Epithelial cell of proximal tubule (primary cell): ENCODE results near the gene PLCB1. TPM values are rescaled to one million over a fixed set of nuclear protein-coding genes. Genes with fewer than 3 reads are reported as not detected.

ENCODE experiments used
- DNase-seq: peaks from one replicate; pipeline ENCODE4 v3.0.0-alpha.2; 2011; ENCODE audit warnings: low read depth
- H3K4me3 ChIP-seq: 2 replicates; pipeline ENCODE4 v1.5.1; 2011; ENCODE audit warnings: low read depth, mild to moderate bottlenecking, low read length
- CTCF ChIP-seq: conservative IDR thresholded peaks from 2 replicates; pipeline ENCODE4 v1.5.1; 2012; ENCODE audit warnings: low read depth, mild to moderate bottlenecking, low read length
- total RNA-seq: library from RNA; depleted of rRNA; stranded (reverse); fragments of >200 nt; gene quantifications from 2 replicates; pipeline ENCODE4 v1.2.3, GENCODE V29; 2015

Gene PLCB1
- total RNA-seq, 1 donor from 2014 or later, result 2.2 TPM

DNA sequence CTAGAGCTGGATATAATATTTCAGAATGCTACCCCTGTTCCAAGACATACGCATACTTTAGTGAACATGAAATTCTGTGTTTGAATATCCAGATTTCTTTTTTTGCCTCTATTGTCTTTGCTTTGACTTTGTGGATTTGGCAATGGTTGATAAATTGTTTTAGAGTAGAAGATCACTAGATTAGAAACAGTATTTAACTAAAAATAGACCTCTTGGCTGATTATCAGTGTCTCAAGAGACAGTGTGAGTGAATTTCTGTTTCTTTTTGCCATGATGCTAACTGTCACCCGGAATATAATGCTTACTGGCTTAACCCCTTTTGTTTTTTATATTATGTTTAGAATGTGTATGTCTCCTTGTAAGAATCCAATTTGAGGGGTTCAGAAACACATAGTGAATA lies 102.5 kb downstream of the PLCB1 start:
- TF ChIP-seq CTCF, result no peak
- H3K4me3 ChIP-seq, result no peak overlapping the region
- no peak for DNase-seq

- no peak overlapping the region for H3K4me3 ChIP-seq
- no peak for DNase-seq
- TF ChIP-seq CTCF, result no peak
These were observed 110.0 kb downstream of the PLCB1 start for GRCh38 chr20:8242066-8242465.

DNA sequence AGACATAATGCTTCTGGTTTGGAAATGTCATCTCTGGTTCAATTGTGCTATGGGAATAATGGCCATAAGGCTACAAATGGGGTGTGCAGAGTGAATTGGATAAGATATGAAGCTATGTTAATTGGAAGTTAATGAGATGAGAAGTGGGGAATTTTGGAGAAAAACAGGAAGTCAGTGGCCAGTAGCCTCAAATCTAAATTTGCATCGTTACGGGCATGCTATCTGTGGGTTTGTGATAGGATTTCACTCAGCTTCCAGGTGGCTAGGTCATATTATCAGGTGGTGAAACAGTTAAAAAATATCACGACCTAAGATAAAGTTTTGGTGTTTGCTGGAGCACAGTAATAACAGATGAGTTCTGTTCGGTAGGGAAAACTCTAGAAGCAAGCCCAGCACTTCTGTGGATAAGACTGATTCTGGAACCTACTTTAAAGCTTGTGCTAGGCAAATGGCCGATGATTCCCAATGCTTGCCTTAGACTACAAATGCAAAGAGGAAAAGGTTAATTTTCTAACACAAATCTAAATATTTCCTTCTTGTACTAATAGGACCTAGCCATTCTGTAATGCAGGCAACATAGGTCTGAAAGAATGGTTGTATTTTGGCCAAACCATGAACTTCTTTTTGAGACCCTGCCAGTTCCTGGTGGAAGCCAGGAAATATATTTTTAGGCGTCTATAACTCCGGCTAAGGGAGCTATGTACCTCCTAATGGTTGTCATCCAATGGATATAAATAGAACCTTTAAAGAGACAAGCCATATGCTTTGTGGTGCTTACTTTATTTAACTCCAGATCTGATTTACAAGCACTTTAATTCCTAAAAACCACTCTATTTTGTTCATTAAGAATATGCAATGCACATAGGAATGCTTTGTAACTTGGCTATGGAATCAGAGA lies 111.0 kb downstream of the PLCB1 start:
- no peak overlapping the region for H3K4me3 ChIP-seq
- TF ChIP-seq CTCF, result no peak
- no peak for DNase-seq

DNA sequence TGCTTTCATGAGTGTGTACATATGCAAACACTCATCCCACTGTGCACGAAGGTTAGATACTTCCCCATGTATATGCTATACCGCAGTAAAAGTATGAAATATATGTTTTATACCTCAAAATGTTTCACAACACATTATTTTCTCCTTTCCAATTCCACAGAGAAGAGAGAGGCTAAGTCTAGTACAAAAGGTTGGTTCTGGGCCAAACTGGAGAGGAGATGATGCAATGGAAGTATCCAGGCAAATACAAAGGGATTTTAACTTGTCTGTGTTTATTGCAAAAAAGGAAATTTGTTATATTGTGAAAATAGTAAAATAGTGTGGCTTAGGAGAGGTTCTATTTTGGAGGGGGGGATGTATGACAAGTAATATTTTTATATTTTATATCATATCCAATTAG lies 112.6 kb downstream of the PLCB1 start:
- DNase-seq, result no peak
- no peak for TF ChIP-seq CTCF
- H3K4me3 ChIP-seq, result no peak overlapping the region

GRCh38 chr20:8246153-8246552 lies 114.1 kb downstream of the PLCB1 start:
- no peak overlapping the region for H3K4me3 ChIP-seq
- no peak for DNase-seq
- TF ChIP-seq CTCF, result no peak

- H3K4me3 ChIP-seq, result no peak overlapping the region
- DNase-seq, result no peak
- no peak for TF ChIP-seq CTCF
These were observed 114.7 kb downstream of the PLCB1 start for GRCh38 chr20:8246716-8247115.

GRCh38 chr20:8248051-8248450 lies 116.0 kb downstream of the PLCB1 start:
- no peak for TF ChIP-seq CTCF
- DNase-seq, result no peak
- no peak overlapping the region for H3K4me3 ChIP-seq
